ENCODE measurements around the gene NUAK1. TPM values are rescaled to one million over a fixed set of nuclear protein-coding genes. Genes with fewer than 3 reads are reported as not detected.
"Not testable (repeated sequence)": the region's sequence is repeated elsewhere in the genome, so short reads cannot be mapped to it uniquely, and the experiment has no call there.

The NUAK1 gene
- total and polyA plus RNA-seq, 2 experiments from 2014 or later = 5.4 to 16.9 TPM

- not testable (repeated sequence) for H2AFZ ChIP-seq; H3K27me3 ChIP-seq (ENCODE audit: insufficient read depth); H3F3A ChIP-seq (replicated peaks; ENCODE audit: low read depth); H4K20me1 ChIP-seq (replicated peaks; ENCODE audit: insufficient read depth); H3K4me2 ChIP-seq; H3K27ac Mint-ChIP-seq; ATAC-seq; H3K4me3 Mint-ChIP-seq; H3K79me2 ChIP-seq (replicated peaks; ENCODE audit: insufficient read depth); H3K4me3 ChIP-seq; H3K4me1 ChIP-seq (ENCODE audit: insufficient read depth); H3K27me3 Mint-ChIP-seq (ENCODE audit: insufficient read depth, low read depth, poor library complexity); H3K36me3 ChIP-seq (ENCODE audit: insufficient read depth); H3K4me1 Mint-ChIP-seq
- Mint-ChIP-seq H3K9me3 (peaks cover 45% of the 10 kb centered on the region), H3K36me3 (ENCODE audit: low read depth) (peaks cover 42% of the 10 kb centered on the region)
- H3K27ac ChIP-seq (ENCODE audit: low read depth) = peak overlapping the region; percentile 16; the same call in 1 of the 2 replicates
- peaks cover 30% of the 10 kb centered on the region; the same call in 1 of the 2 replicates for H3K9me2 ChIP-seq (ENCODE audit: insufficient read depth)
- peak; percentile 39 for DNase-seq (ENCODE audit: low spot score)
Observed at GRCh38 chr12:106016601-106017278, 122.0 kb downstream of the NUAK1 start.

DNA sequence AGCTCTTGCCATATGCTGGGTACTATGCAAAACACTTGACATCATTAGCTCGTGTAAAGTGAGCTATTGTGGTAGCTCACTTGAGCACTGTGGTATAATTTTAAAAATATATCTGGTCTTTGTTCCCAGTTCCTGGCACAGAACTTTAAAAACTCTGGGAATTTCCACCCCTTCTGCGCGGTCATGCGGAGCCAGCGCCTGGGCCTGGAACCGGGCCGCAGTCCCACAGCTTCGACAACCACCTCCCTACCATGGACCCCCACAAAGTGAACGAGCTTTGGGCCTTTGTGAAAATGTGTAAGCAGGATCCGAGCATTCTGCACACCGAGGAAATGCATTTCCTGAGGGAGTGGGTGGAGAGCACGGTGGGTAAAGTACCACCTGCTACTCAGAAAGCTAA is 123.1 kb downstream of the NUAK1 start:
- Histone ChIP-seq H3K4me1 (ENCODE audit: insufficient read depth) (no peaks in the 10 kb centered on the region), H3K9me2 (ENCODE audit: insufficient read depth) (peaks cover 30% of the 10 kb centered on the region; the same call in 1 of the 2 replicates), H3K27me3 (ENCODE audit: insufficient read depth) (no peaks in the 10 kb centered on the region), H3F3A (replicated peaks; ENCODE audit: low read depth) (no peaks in the 10 kb centered on the region), H3K4me3 (no peak overlapping the region), H4K20me1 (replicated peaks; ENCODE audit: insufficient read depth) (no peaks in the 10 kb centered on the region), H3K79me2 (replicated peaks; ENCODE audit: insufficient read depth) (no peaks in the 10 kb centered on the region), H3K36me3 (ENCODE audit: insufficient read depth) (0 out of 2 replicates have a peak, but pooled peaks cover 3% of the 10 kb centered on the region), H3K27ac (ENCODE audit: low read depth) (no peak overlapping the region), H3K4me2 (no peak overlapping the region), H2AFZ (no peak overlapping the region)
- ATAC-seq (no peak), DNase-seq (ENCODE audit: low spot score) (no peak)
- H3K4me3 Mint-ChIP-seq = no peak overlapping the region
- peaks cover 3% of the 10 kb centered on the region for H3K27me3 Mint-ChIP-seq (ENCODE audit: insufficient read depth, low read depth, poor library complexity)
- H3K4me1 Mint-ChIP-seq = 0 out of 3 replicates have a peak, but pooled peaks cover 2% of the 10 kb centered on the region
- H3K36me3 Mint-ChIP-seq (ENCODE audit: low read depth) = peaks cover 42% of the 10 kb centered on the region
- H3K9me3 Mint-ChIP-seq = peaks cover 42% of the 10 kb centered on the region
- no peak overlapping the region for H3K27ac Mint-ChIP-seq
- TF ChIP-seq ZNF331 (CRISPR knock-in tag; IDR thresholded peaks at IDR 0.05; ENCODE audit: low read depth) (no peak), EZH2phosphoT487 (IDR thresholded peaks at IDR 0.05; ENCODE audit: unreplicated experiment) (no peak), EZH2 (IDR thresholded peaks at IDR 0.05; ENCODE audit: low read depth, unreplicated experiment) (no peak), ZNF114 (CRISPR knock-in tag; IDR thresholded peaks at IDR 0.05) (no peak), JUNB (IDR thresholded peaks at IDR 0.05; ENCODE audit: unreplicated experiment) (no peak), STAT1 (IDR thresholded peaks at IDR 0.05; ENCODE audit: unreplicated experiment) (no peak), POLR2AphosphoS5 (IDR thresholded peaks at IDR 0.05; ENCODE audit: low read depth) (no peak), CREB1 (CRISPR knock-in tag; IDR thresholded peaks at IDR 0.05; ENCODE audit: low read depth) (no peak), NANOG (IDR thresholded peaks at IDR 0.05; ENCODE audit: borderline replicate concordance) (no peak)
- TF ChIP-seq, protein P1, sequence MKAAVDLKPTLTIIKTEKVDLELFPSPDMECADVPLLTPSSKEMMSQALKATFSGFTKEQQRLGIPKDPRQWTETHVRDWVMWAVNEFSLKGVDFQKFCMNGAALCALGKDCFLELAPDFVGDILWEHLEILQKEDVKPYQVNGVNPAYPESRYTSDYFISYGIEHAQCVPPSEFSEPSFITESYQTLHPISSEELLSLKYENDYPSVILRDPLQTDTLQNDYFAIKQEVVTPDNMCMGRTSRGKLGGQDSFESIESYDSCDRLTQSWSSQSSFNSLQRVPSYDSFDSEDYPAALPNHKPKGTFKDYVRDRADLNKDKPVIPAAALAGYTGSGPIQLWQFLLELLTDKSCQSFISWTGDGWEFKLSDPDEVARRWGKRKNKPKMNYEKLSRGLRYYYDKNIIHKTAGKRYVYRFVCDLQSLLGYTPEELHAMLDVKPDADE (IDR thresholded peaks at IDR 0.05) = no peak
- TF ChIP-seq, protein P2, sequence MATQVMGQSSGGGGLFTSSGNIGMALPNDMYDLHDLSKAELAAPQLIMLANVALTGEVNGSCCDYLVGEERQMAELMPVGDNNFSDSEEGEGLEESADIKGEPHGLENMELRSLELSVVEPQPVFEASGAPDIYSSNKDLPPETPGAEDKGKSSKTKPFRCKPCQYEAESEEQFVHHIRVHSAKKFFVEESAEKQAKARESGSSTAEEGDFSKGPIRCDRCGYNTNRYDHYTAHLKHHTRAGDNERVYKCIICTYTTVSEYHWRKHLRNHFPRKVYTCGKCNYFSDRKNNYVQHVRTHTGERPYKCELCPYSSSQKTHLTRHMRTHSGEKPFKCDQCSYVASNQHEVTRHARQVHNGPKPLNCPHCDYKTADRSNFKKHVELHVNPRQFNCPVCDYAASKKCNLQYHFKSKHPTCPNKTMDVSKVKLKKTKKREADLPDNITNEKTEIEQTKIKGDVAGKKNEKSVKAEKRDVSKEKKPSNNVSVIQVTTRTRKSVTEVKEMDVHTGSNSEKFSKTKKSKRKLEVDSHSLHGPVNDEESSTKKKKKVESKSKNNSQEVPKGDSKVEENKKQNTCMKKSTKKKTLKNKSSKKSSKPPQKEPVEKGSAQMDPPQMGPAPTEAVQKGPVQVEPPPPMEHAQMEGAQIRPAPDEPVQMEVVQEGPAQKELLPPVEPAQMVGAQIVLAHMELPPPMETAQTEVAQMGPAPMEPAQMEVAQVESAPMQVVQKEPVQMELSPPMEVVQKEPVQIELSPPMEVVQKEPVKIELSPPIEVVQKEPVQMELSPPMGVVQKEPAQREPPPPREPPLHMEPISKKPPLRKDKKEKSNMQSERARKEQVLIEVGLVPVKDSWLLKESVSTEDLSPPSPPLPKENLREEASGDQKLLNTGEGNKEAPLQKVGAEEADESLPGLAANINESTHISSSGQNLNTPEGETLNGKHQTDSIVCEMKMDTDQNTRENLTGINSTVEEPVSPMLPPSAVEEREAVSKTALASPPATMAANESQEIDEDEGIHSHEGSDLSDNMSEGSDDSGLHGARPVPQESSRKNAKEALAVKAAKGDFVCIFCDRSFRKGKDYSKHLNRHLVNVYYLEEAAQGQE (IDR thresholded peaks at IDR 0.05; ENCODE audit: unreplicated experiment) = no peak

Measured in GM23338 (cell line).